Keratinocyte (primary cell): ENCODE results near the gene TFDP1. TPM values are rescaled to one million over a fixed set of nuclear protein-coding genes. Genes with fewer than 3 reads are reported as not detected.

ENCODE experiments used
- DNase-seq: peaks from one replicate; pipeline ENCODE4 v3.0.0-alpha.2; 2011; ENCODE audit warnings: low read depth, missing footprints, low spot score
- FAIRE-seq: peaks from 2 replicates; lab custom pipeline; 2011; peaks lifted over from hg19 to GRCh38; lab: Jason Lieb, UNC
- H2AFZ ChIP-seq: 2 replicates; pipeline ENCODE4 v1.6.0; 2012; ENCODE audit warnings: low read length, control low read depth, inconsistent platforms; ENCODE audit not compliant: control insufficient read depth
- H3K27ac ChIP-seq: 2 replicates; pipeline ENCODE4 v1.5.1; 2011; ENCODE audit warnings: low read length; ENCODE audit not compliant: control insufficient read depth, insufficient read depth
- H3K27me3 ChIP-seq: 3 replicates; pipeline ENCODE4 v1.6.0; 2011; ENCODE audit warnings: low read length; ENCODE audit not compliant: control insufficient read depth, insufficient read depth; ENCODE audit errors: extremely low read depth
- H3K36me3 ChIP-seq, 2 experiments: 2 replicates in 1 of 2; 3 replicates in 1 of 2; pipeline ENCODE4 v1.5.1; 2011; ENCODE audit warnings: low read length in 2 of 2, mild to moderate bottlenecking in 1 of 2; ENCODE audit not compliant: control insufficient read depth in 2 of 2, insufficient read depth in 2 of 2; ENCODE audit errors: extremely low read depth in 1 of 2
- H3K4me1 ChIP-seq: 3 replicates; pipeline ENCODE4 v1.5.1; 2011; ENCODE audit warnings: low read length; ENCODE audit not compliant: control insufficient read depth, insufficient read depth; ENCODE audit errors: extremely low read depth
- H3K4me2 ChIP-seq: 3 replicates; pipeline ENCODE4 v1.6.0; 2011; ENCODE audit warnings: low read depth, low read length; ENCODE audit not compliant: control insufficient read depth, insufficient read depth; ENCODE audit errors: extremely low read depth
- H3K4me3 ChIP-seq, 3 experiments: fragments of 200-600 bp in 1 of 3; sonication (generic) in 1 of 3; 2 replicates in 2 of 3; 3 replicates in 1 of 3; pipeline ENCODE4 v1.5.1; 2011 to 2016; ENCODE audit warnings: low read length in 3 of 3, mild to moderate bottlenecking in 3 of 3, control low read depth in 2 of 3, inconsistent platforms in 1 of 3, low read depth in 1 of 3, mixed read lengths in 1 of 3, mixed run types in 1 of 3, moderate library complexity in 1 of 3; ENCODE audit not compliant: control insufficient read depth in 2 of 3, insufficient read depth in 2 of 3; ENCODE audit errors: extremely low read depth in 1 of 3
- H3K79me2 ChIP-seq: 2 replicates; pipeline ENCODE4 v1.6.0; 2012; ENCODE audit warnings: low read length; ENCODE audit not compliant: control insufficient read depth, insufficient read depth
- H3K9ac ChIP-seq: 3 replicates; pipeline ENCODE4 v1.6.0; 2011; ENCODE audit warnings: low read length; ENCODE audit not compliant: control insufficient read depth, insufficient read depth; ENCODE audit errors: extremely low read depth
- H3K9me1 ChIP-seq: 3 replicates; pipeline ENCODE4 v1.6.0; 2011; ENCODE audit warnings: low read length; ENCODE audit not compliant: control insufficient read depth, insufficient read depth; ENCODE audit errors: extremely low read depth
- H3K9me3 ChIP-seq: 2 replicates; pipeline ENCODE4 v1.5.1; 2012; ENCODE audit warnings: low read depth, low read length; ENCODE audit not compliant: control insufficient read depth
- H4K20me1 ChIP-seq: 3 replicates; pipeline ENCODE4 v1.6.0; 2011; ENCODE audit warnings: low read length; ENCODE audit not compliant: control insufficient read depth, insufficient read depth; ENCODE audit errors: extremely low read depth
- CTCF ChIP-seq, 3 experiments: IDR thresholded peaks in 1 of 3; conservative IDR thresholded peaks in 1 of 3; optimal IDR thresholded peaks in 1 of 3; 2 replicates in 2 of 3; 3 replicates in 1 of 3; pipeline versions ENCODE3 to v1.5.1; 2011; ENCODE audit warnings: low read length in 3 of 3, mild to moderate bottlenecking in 3 of 3, moderate library complexity in 2 of 3, control low read depth in 1 of 3, inconsistent platforms in 1 of 3; ENCODE audit not compliant: insufficient read depth in 2 of 3; ENCODE audit errors: extremely low read depth in 1 of 3
- EZH2 ChIP-seq: IDR thresholded peaks from one replicate; pipeline ENCODE4 v1.6.1; 2012; ENCODE audit warnings: inconsistent platforms, mild to moderate bottlenecking, low read length, moderate library complexity
- dilution Hi-C: fragments of 300-500 bp; cut with MboI; formaldehyde crosslinking; loops from one replicate; pipeline ENCODE4 v1.7.0; 2020; ENCODE audit warnings: low sequenced_read_pairs; ENCODE audit not compliant: extremely low pct_ligation_motif_present
- polyA plus RNA-seq, 5 experiments: library from polyadenylated mRNA; depleted of rRNA in 3 of 5; stranded (reverse) in 3 of 5; stranded (forward) in 1 of 5; unstranded in 1 of 5; fragments of >200 nt; gene quantifications; 1 replicate in 1 of 5; 2 replicates in 3 of 5; 3 replicates in 1 of 5; pipeline versions ENCODE4 v1.2.1 to v1.2.3, GENCODE V29; 2011 to 2012; ENCODE audit warnings: missing spikeins in 2 of 5, low read depth in 1 of 5, low replicate concordance in 1 of 5

The TFDP1 gene
- polyA plus RNA-seq, 1 donor (not counting 4 experiments of a cell fraction or from before 2014, with no cell fraction given), result 105 TPM

DNA sequence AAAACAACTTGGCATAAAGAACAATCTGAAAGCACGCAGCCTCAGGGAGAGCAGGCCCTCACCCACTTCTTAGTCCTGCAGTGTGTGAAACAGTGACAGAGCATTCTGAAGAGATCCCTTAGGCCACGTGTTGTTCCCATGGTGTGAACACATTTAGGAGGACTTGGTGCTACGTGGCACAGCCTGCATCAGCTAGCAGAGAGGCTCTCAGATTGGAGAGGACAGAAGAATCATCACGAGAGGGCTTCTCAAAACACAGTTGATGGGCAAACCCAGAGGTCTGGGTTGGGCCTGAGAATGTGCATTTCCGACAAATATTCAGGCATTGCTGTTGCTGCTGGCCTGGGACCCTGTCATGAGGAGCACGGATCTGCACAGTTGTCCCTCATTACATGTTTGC, 26.1 kb upstream of the TFDP1 start:
- Histone ChIP-seq H3K27ac (no peak overlapping the region), H3K27me3 (no peaks in the 10 kb centered on the region), H3K36me3 (no peaks in the 10 kb centered on the region), H2AFZ (no peak overlapping the region), H3K4me1 (peaks cover 2% of the 10 kb centered on the region), H3K4me3 (no peak overlapping the region), H3K4me2 (no peak overlapping the region), H3K9me1 (no peaks in the 10 kb centered on the region), H3K9me3 (no peaks in the 10 kb centered on the region), H4K20me1 (no peaks in the 10 kb centered on the region), H3K79me2 (no peaks in the 10 kb centered on the region), H3K9ac (no peak overlapping the region)
- TF ChIP-seq CTCF (optimal IDR thresholded peaks at IDR 0.05 in 1 of 3, IDR thresholded peaks at IDR 0.05 in 1 of 3, conservative IDR thresholded peaks at IDR 0.05 in 1 of 3; ENCODE audit: extremely low read depth in 1 of 3, insufficient read depth in 2 of 3, low read length in 3 of 3) (no peak), EZH2 (no peak)
- FAIRE-seq, result no peak
- dilution Hi-C loops, result no loop called here
- DNase-seq, result no peak

GRCh38 chr13:113559061-113559460, 25.5 kb upstream of the TFDP1 start:
- TF ChIP-seq CTCF (optimal IDR thresholded peaks at IDR 0.05 in 1 of 3, IDR thresholded peaks at IDR 0.05 in 1 of 3, conservative IDR thresholded peaks at IDR 0.05 in 1 of 3; ENCODE audit: extremely low read depth in 1 of 3, insufficient read depth in 2 of 3, low read length in 3 of 3) (no peak), EZH2 (no peak)
- dilution Hi-C loops, result no loop called here

More at GRCh38 chr13:113559061-113559460, 25.5 kb upstream of the TFDP1 start:
- H4K20me1 ChIP-seq, result no peaks in the 10 kb centered on the region
- no peak overlapping the region for H3K27ac ChIP-seq
- H3K4me2 ChIP-seq, result no peak overlapping the region
- H3K9me3 ChIP-seq, result no peaks in the 10 kb centered on the region
- no peak overlapping the region for H2AFZ ChIP-seq
- FAIRE-seq (no peak), DNase-seq (no peak)
- H3K4me3 ChIP-seq, result no peak overlapping the region
- peaks cover 2% of the 10 kb centered on the region for H3K4me1 ChIP-seq
- H3K79me2 ChIP-seq, result no peaks in the 10 kb centered on the region
- H3K36me3 ChIP-seq, result no peaks in the 10 kb centered on the region
- H3K27me3 ChIP-seq, result no peaks in the 10 kb centered on the region
- H3K9ac ChIP-seq, result no peak overlapping the region
- no peaks in the 10 kb centered on the region for H3K9me1 ChIP-seq
